Thyroid gland (tissue), 4 donors: ENCODE results near the gene LSM5. TPM values are rescaled to one million over a fixed set of nuclear protein-coding genes. Genes with fewer than 3 reads are reported as not detected.

Experiments
- DNase-seq, 2 donors: peaks; one replicate each; pipeline ENCODE4 v3.0.0-alpha.2; 2019
- H3K27ac ChIP-seq, 3 donors: fragments of 200-600 bp; sonication (generic); 1 replicate in 2 of 3; 2 replicates in 1 of 3; pipeline ENCODE4 v1.5.1; 2016 to 2019; ENCODE audit warnings: mild to moderate bottlenecking in 1 of 3, moderate library complexity in 1 of 3
- H3K27me3 ChIP-seq: fragments of 200-600 bp; sonication (generic); one replicate; pipeline ENCODE4 v1.5.1; 2019
- H3K36me3 ChIP-seq, 2 donors: fragments of 200-600 bp; sonication (generic); one replicate each; pipeline ENCODE4 v1.5.1; 2016 to 2019
- H3K4me1 ChIP-seq, 2 donors: fragments of 200-600 bp; sonication (generic); one replicate each; pipeline ENCODE4 v1.5.1; 2017 to 2019
- H3K4me3 ChIP-seq, 3 donors: fragments of 200-600 bp; sonication (generic); replicated peaks in 1 of 3; 1 replicate in 2 of 3; 2 replicates in 1 of 3; pipeline ENCODE4 v1.5.1; 2016; ENCODE audit warnings: mild to moderate bottlenecking in 1 of 3
- H3K9me3 ChIP-seq: fragments of 200-600 bp; sonication (generic); one replicate; pipeline ENCODE4 v1.5.1; 2017
- CTCF ChIP-seq, 6 experiments: fragments of 200-600 bp in 3 of 6; fragments of 450-650 bp in 3 of 6; sonication (generic) in 3 of 6; IDR thresholded peaks; one replicate each; pipeline ENCODE4 v1.5.1; 2016 to 2019; ENCODE audit warnings: antibody characterized with exemption in 6 of 6, mild to moderate bottlenecking in 2 of 6, inconsistent platforms in 1 of 6, moderate library complexity in 1 of 6
- POLR2A ChIP-seq, 2 donors: fragments of 450-650 bp; IDR thresholded peaks; one replicate each; pipeline ENCODE4 v1.6.1; 2017; ENCODE audit warnings: antibody characterized with exemption in 2 of 2, mild to moderate bottlenecking in 2 of 2, moderate library complexity in 1 of 2
- WGBS, 2 donors: methylation state at CpG; one replicate each; pipeline ENCODE4 v1.1.5; 2017; 5-methylcytosine and 5-hydroxymethylcytosine counted together
- intact Hi-C: fragments of 100-400 bp; cut with DNase I; formaldehyde crosslinking; loops from one replicate; pipeline ENCODE4 v1.15.1; 2023
- total RNA-seq, 4 donors: library from RNA; depleted of rRNA; stranded (reverse); fragments of >200 nt; gene quantifications; one replicate each; pipeline ENCODE4 v1.2.3, GENCODE V29; 2016

The LSM5 gene
- total RNA-seq, 4 donors from 2014 or later = 26.4 to 94.6 (median 51.0) TPM

- Histone ChIP-seq H3K27ac (peak overlapping the region in 2 of 3 donors; percentile 91 to 96), H3K9me3 (no peaks in the 10 kb centered on the region), H3K27me3 (no peaks in the 10 kb centered on the region), H3K4me3 (peak overlapping the region; percentile 16 to 96 (median 83)), H3K36me3 (no peaks in the 10 kb centered on the region), H3K4me1 (peaks cover 5 to 24% of the 10 kb centered on the region in 2 donors)
- intact Hi-C loops = no loop called here
- no peak for DNase-seq
- 7% methylated on average over 10 of the region's 10 CpGs for WGBS, 2 donors
- TF ChIP-seq CTCF (IDR thresholded peaks at IDR 0.05) = no peak
- TF ChIP-seq POLR2A (IDR thresholded peaks at IDR 0.05) = no peak
These were observed 6.1 kb upstream of the LSM5 start for GRCh38 chr7:32496052-32496813.

GRCh38 chr7:32495298-32496051 is 5.3 kb upstream of the LSM5 start, which contains the start of gene AVL9:
AVL9 (plus strand) TSS chr7:32495489; CDS start chr7:32495710, 221 bp downstream.
- H3K27me3 ChIP-seq = no peaks in the 10 kb centered on the region
- TF ChIP-seq POLR2A (IDR thresholded peaks at IDR 0.05) = peak; percentile 43 to 88
- TF ChIP-seq CTCF (IDR thresholded peaks at IDR 0.05) = peak in 1 of 6 experiments; percentile 2
- 0 to 2% methylated on average over 11 to 27 of the region's 67 CpGs for WGBS, 2 donors
- peak; percentile 97 to 99 for DNase-seq
- peaks cover 5 to 17% of the 10 kb centered on the region in 2 donors for H3K4me1 ChIP-seq
- peak within 1 kb of the TSS; percentile 91 to 96 (median 92) for H3K27ac ChIP-seq
- intact Hi-C loops = no loop called here
- H3K4me3 ChIP-seq = peak within 1 kb of the TSS; percentile 65 to 96 (median 83)
- no peaks in the 10 kb centered on the region for H3K9me3 ChIP-seq
- H3K36me3 ChIP-seq = no peaks in the 10 kb centered on the region

- WGBS, 2 donors = 0 to 1% methylated on average over 14 of the region's 14 CpGs
- intact Hi-C loops = no loop called here
- H3K4me1 ChIP-seq = peaks cover 5 to 15% of the 10 kb centered on the region in 2 donors
- peak overlapping the region in 2 of 3 donors; percentile 22 to 83 for H3K4me3 ChIP-seq
- no peaks in the 10 kb centered on the region for H3K36me3 ChIP-seq
- no peaks in the 10 kb centered on the region for H3K27me3 ChIP-seq
- peak overlapping the region; percentile 29 to 74 (median 66) for H3K27ac ChIP-seq
- H3K9me3 ChIP-seq = no peaks in the 10 kb centered on the region
- no peak for DNase-seq
- TF ChIP-seq CTCF (IDR thresholded peaks at IDR 0.05) = no peak
- peak in 1 of 2 donors; percentile 67 for TF ChIP-seq POLR2A (IDR thresholded peaks at IDR 0.05)
These were observed 4.7 kb upstream of the LSM5 start for GRCh38 chr7:32494946-32495297.

- peaks cover 0 to 8% of the 10 kb centered on the region in 2 donors for H3K36me3 ChIP-seq
- H3K27me3 ChIP-seq = no peaks in the 10 kb centered on the region
- TF ChIP-seq CTCF (IDR thresholded peaks at IDR 0.05) (no peak), POLR2A (IDR thresholded peaks at IDR 0.05) (no peak)
- WGBS, 2 donors = 2 to 3% methylated on average over 9 of the region's 9 CpGs
- H3K4me1 ChIP-seq = peaks cover 6 to 13% of the 10 kb centered on the region in 2 donors
- no peak for DNase-seq
- peak overlapping the region; percentile 19 to 53 (median 37) for H3K4me3 ChIP-seq
- no peaks in the 10 kb centered on the region for H3K9me3 ChIP-seq
- intact Hi-C loops = no loop called here
- peak overlapping the region; percentile 44 to 86 (median 50) for H3K27ac ChIP-seq
These were observed 423 bp downstream of the LSM5 start for GRCh38 chr7:32489788-32490126.

- Histone ChIP-seq H3K4me1 (no peaks in the 10 kb centered on the region), H3K27ac (no peak overlapping the region), H3K27me3 (no peaks in the 10 kb centered on the region), H3K4me3 (no peak overlapping the region), H3K9me3 (no peaks in the 10 kb centered on the region), H3K36me3 (peaks cover 0 to 8% of the 10 kb centered on the region in 2 donors)
- WGBS, 2 donors = 70 to 71% methylated on average over 3 of the region's 3 CpGs
- no peak for DNase-seq
- intact Hi-C loops = no loop called here
- TF ChIP-seq POLR2A (IDR thresholded peaks at IDR 0.05) = no peak
- TF ChIP-seq CTCF (IDR thresholded peaks at IDR 0.05) = no peak
These were observed 8.3 kb downstream of the LSM5 start for GRCh38 chr7:32481921-32482320.
